OCI-LY3 (cell line): ENCODE measurements around the gene NOL4L.

Source experiments
- H2AFZ ChIP-seq: fragments of 200-600, 300-600 bp; shearing (Covaris generic); 2 replicates; pipeline ENCODE4 v1.6.0; 2014; ENCODE audit warnings: antibody characterized with exemption, low read depth, low read length
- H3K27ac ChIP-seq: fragments of 200-600, 300-600 bp; sonication (generic); 2 replicates; pipeline ENCODE4 v1.5.1; 2014; ENCODE audit warnings: mild to moderate bottlenecking, low read length, moderate library complexity, mixed read lengths
- H3K27me3 ChIP-seq: fragments of 200-600, 300-600 bp; sonication (generic); 2 replicates; pipeline ENCODE4 v1.6.1; 2014; ENCODE audit warnings: low read depth, low read length, mixed read lengths
- H3K36me3 ChIP-seq: fragments of 200-600, 300-600 bp; sonication (generic); replicated peaks from 2 replicates; pipeline ENCODE3; 2014; ENCODE audit warnings: low read depth, low read length, mixed read lengths
- H3K4me1 ChIP-seq: fragments of 300-600, 200-600 bp; sonication (generic); 2 replicates; pipeline ENCODE4 v1.6.1; 2014; ENCODE audit warnings: low read length, mixed read lengths
- H3K4me2 ChIP-seq: fragments of 200-600, 300-600 bp; sonication (generic); 2 replicates; pipeline ENCODE4 v1.6.1; 2014; ENCODE audit warnings: low read length, mixed read lengths
- H3K4me3 ChIP-seq: fragments of 300-600, 200-600 bp; sonication (generic); 2 replicates; pipeline ENCODE4 v1.5.1; 2014; ENCODE audit warnings: antibody characterized with exemption, mild to moderate bottlenecking, low read length, moderate library complexity
- H3K79me2 ChIP-seq: fragments of 300-600, 200-600 bp; shearing (Covaris generic); 2 replicates; pipeline ENCODE4 v1.6.1; 2014; ENCODE audit warnings: mild to moderate bottlenecking, low read length, mixed read lengths
- H3K9ac ChIP-seq: fragments of 300-600, 200-600 bp; shearing (Covaris generic); 2 replicates; pipeline ENCODE4 v1.6.0; 2014; ENCODE audit warnings: mild to moderate bottlenecking, low read length, moderate library complexity
- H3K9me3 ChIP-seq: fragments of 200-600, 300-600 bp; shearing (Covaris generic); 2 replicates; pipeline ENCODE4 v1.6.1; 2014; ENCODE audit warnings: low read length, mixed read lengths; ENCODE audit not compliant: insufficient read depth
- H4K20me1 ChIP-seq: fragments of 200-600, 300-600 bp; sonication (generic); 2 replicates; pipeline ENCODE4 v1.6.1; 2016; ENCODE audit warnings: low read length, mixed read lengths; ENCODE audit not compliant: insufficient read depth
- EZH2phosphoT487 ChIP-seq: fragments of 200-600 bp; shearing (Covaris generic); IDR thresholded peaks from 2 replicates; pipeline ENCODE4 v1.6.1; 2018; ENCODE audit warnings: antibody characterized with exemption, mixed run types, low read depth
- TF ChIP-seq, protein P1 (sequence below): fragments of 200-600, 300-600 bp; sonication (generic); IDR thresholded peaks from 2 replicates; pipeline ENCODE4 v1.5.1; 2014; ENCODE audit warnings: antibody characterized with exemption, low read length, low read depth

Gene NOL4L

DNA sequence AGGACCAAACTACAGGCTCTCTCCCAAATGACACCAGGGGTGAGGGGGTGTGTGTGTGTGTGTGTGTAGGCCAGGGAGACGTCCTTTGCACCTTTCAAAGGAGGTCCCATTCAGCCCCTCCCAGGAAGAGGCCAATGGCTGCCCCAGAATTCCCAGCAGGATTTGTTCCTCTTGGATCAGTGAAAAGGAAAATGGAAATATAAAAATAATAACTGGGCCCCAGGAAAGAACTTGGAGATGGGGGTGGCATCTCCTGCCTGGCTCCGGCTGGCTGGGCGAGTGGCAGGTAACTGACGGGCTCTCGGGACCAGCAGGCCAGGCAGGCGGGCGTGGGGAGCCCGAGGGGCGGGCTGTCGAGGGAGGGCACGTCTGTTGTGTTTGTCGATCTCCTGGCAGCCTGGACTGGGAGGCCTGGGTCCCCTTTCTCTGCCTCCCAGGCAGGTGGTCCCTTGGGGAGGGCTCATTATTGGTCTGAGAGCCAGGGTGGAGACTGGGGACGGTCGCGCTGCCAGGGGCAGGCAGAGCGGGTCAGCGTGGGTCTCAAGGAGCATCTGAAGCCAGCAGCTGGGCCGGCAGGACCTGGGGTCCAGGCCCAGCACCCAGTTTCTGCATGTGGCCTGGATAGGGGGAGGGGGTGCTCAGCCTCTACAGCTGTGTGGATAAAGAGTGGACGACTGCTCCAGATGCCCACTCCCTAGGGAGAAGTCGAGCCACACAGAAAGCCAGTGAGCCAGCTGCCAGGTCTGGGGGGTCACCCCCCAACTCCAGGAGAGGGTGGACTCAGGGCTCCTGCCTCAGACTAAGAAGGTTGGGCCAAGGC, 3.1 kb downstream of the NOL4L start:
- Histone ChIP-seq H3K27ac (no peak overlapping the region), H3K79me2 (no peaks in the 10 kb centered on the region), H3K4me1 (0 out of 2 replicates have a peak, but pooled peaks cover 5% of the 10 kb centered on the region), H3K36me3 (no peaks in the 10 kb centered on the region), H3K4me3 (no peak overlapping the region), H4K20me1 (no peaks in the 10 kb centered on the region), H3K4me2 (no peak overlapping the region), H3K9ac (no peak overlapping the region), H2AFZ (no peak overlapping the region), H3K27me3 (peaks cover 28% of the 10 kb centered on the region), H3K9me3 (no peaks in the 10 kb centered on the region)
- no peak for TF ChIP-seq EZH2phosphoT487
- TF ChIP-seq, protein P1, sequence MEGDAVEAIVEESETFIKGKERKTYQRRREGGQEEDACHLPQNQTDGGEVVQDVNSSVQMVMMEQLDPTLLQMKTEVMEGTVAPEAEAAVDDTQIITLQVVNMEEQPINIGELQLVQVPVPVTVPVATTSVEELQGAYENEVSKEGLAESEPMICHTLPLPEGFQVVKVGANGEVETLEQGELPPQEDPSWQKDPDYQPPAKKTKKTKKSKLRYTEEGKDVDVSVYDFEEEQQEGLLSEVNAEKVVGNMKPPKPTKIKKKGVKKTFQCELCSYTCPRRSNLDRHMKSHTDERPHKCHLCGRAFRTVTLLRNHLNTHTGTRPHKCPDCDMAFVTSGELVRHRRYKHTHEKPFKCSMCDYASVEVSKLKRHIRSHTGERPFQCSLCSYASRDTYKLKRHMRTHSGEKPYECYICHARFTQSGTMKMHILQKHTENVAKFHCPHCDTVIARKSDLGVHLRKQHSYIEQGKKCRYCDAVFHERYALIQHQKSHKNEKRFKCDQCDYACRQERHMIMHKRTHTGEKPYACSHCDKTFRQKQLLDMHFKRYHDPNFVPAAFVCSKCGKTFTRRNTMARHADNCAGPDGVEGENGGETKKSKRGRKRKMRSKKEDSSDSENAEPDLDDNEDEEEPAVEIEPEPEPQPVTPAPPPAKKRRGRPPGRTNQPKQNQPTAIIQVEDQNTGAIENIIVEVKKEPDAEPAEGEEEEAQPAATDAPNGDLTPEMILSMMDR = no peak

DNA sequence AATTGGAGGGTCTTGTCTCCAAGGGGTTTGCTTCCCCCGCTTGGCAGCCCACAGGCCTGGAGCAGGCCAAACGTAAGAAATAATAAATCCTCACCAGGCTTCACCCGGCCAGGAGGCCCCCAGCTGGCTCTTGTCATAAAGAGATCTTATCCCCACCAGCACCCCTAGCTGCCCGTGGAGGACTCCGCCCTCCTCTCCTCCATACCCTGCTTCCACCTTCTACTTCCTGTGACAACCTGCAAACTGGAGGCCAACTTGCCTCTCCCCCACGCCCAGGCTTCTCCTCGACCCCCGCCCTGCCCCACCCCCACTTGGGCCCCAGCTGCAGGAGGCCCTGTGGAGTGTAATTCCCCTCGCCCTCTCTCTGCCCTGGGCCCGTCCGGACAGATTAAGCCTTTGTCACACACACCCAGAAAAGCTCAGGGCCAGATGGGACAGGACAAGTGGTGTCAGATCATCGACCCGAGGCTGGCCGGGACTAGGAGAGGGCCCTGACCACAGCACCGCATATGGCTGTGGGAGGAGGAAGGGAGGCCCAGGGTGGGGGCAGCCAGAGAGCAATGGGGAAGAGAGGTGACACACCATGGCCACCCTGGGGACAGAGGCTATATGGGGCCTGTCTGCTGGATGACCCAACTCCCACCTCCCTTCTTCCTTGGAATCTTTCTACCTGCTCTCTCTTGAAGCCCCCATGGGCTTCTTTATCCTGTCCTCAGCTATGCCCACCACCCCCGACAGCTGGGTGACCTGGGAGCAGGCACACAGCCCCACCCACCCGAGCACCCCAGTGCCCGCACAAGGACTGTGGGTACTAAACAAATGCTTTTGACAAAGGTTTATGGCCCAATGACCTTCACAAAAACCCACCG, 3.9 kb downstream of the NOL4L start:
- Histone ChIP-seq H3K27ac (no peak overlapping the region), H3K36me3 (no peaks in the 10 kb centered on the region), H3K9ac (no peak overlapping the region), H4K20me1 (no peaks in the 10 kb centered on the region), H3K79me2 (no peaks in the 10 kb centered on the region), H3K27me3 (peaks cover 27% of the 10 kb centered on the region), H2AFZ (no peak overlapping the region), H3K4me2 (no peak overlapping the region), H3K9me3 (no peaks in the 10 kb centered on the region), H3K4me1 (0 out of 2 replicates have a peak, but pooled peaks cover 5% of the 10 kb centered on the region), H3K4me3 (no peak overlapping the region)
- TF ChIP-seq, protein P1 = no peak
- no peak for TF ChIP-seq EZH2phosphoT487

DNA sequence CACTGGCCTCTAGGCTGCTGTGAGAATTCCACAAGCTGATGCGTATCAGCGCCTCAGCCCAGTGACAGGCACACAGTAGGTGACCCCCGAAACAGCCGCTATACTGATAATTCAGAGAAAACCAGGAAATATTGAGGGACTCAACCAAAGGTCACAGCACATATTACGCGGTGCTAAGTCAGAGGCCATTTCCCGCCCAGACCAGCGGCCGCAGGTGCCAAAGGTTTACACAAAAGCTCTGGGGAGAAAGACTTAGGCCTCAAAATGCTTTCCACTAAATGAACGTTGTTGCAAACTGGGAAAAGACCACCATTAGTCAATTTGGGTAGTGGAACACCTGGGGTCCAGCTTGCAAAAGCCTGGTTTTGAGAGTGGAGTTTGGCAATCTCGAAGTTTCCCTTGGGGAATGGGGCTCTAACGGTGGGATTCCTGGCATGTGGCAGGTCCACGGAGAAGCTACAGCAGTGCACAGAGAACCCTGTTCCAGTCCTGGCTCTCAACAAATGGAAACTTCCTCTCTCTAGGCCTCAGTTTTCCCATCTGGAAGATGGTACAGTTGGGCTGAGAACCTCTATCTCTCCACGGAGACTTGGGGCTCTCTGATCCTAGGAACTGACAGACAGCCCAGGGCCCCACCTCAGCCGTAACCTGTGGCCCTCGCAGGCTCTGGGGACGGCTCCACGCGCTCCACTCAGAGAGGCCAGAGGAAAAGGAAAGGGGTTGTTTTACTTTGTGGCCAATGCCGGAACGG, 4.7 kb downstream of the NOL4L start:
- H3K9ac ChIP-seq = no peak overlapping the region
- no peak overlapping the region for H3K4me2 ChIP-seq
- no peak for TF ChIP-seq EZH2phosphoT487
- TF ChIP-seq, protein P1 = no peak
- no peak overlapping the region for H3K4me3 ChIP-seq
- no peaks in the 10 kb centered on the region for H3K36me3 ChIP-seq
- 0 out of 2 replicates have a peak, but pooled peaks cover 5% of the 10 kb centered on the region for H3K4me1 ChIP-seq
- H3K27ac ChIP-seq = no peak overlapping the region
- no peaks in the 10 kb centered on the region for H3K79me2 ChIP-seq
- H4K20me1 ChIP-seq = no peaks in the 10 kb centered on the region
- H3K9me3 ChIP-seq = no peaks in the 10 kb centered on the region
- H3K27me3 ChIP-seq = peaks cover 26% of the 10 kb centered on the region
- H2AFZ ChIP-seq = no peak overlapping the region
